ENCODE results near the gene SLC9A7.

Gene SLC9A7

GRCh38 chrX:46582325-46582724 lies 176.6 kb downstream of the SLC9A7 start:
- DNase-seq (ENCODE audit: extremely low read depth, low read depth), result no peak
- no peak for TF ChIP-seq CTCF (IDR thresholded peaks at IDR 0.05; ENCODE audit: low read depth, low read length)

GRCh38 chrX:46580613-46581012 lies 178.3 kb downstream of the SLC9A7 start:
- TF ChIP-seq CTCF (IDR thresholded peaks at IDR 0.05; ENCODE audit: low read depth, low read length), result no peak
- no peak for DNase-seq (ENCODE audit: extremely low read depth, low read depth)

GRCh38 chrX:46579250-46579649 lies 179.7 kb downstream of the SLC9A7 start:
- no peak for TF ChIP-seq CTCF (IDR thresholded peaks at IDR 0.05; ENCODE audit: low read depth, low read length)
- no peak for DNase-seq (ENCODE audit: extremely low read depth, low read depth)

- no peak for TF ChIP-seq CTCF (IDR thresholded peaks at IDR 0.05; ENCODE audit: low read depth, low read length)
- DNase-seq (ENCODE audit: extremely low read depth, low read depth), result no peak
Observed at GRCh38 chrX:46577221-46578005, 181.5 kb downstream of the SLC9A7 start.

- TF ChIP-seq CTCF (IDR thresholded peaks at IDR 0.05; ENCODE audit: low read depth, low read length), result no peak
Observed at GRCh38 chrX:46576458-46576857, 182.5 kb downstream of the SLC9A7 start.

GRCh38 chrX:46575991-46576392 lies 182.9 kb downstream of the SLC9A7 start:
- TF ChIP-seq CTCF (IDR thresholded peaks at IDR 0.05; ENCODE audit: low read depth, low read length), result no peak
- no peak for DNase-seq (ENCODE audit: extremely low read depth, low read depth)

More at GRCh38 chrX:46576458-46576857, 182.5 kb downstream of the SLC9A7 start:
- no peak for DNase-seq (ENCODE audit: extremely low read depth, low read depth)

GRCh38 chrX:46575586-46575985 lies 183.3 kb downstream of the SLC9A7 start:
- DNase-seq (ENCODE audit: extremely low read depth, low read depth), result no peak
- no peak for TF ChIP-seq CTCF (IDR thresholded peaks at IDR 0.05; ENCODE audit: low read depth, low read length)

All from AG09319 (cell line).